Suprapubic skin (tissue), 3 donors: ENCODE results near the gene LRRC4C.

Experiments
- CTCF ChIP-seq, 2 donors: fragments of 200-600 bp in 1 of 2; fragments of 450-650 bp in 1 of 2; sonication (generic) in 1 of 2; IDR thresholded peaks; one replicate each; pipeline ENCODE4 v1.5.1; 2016 to 2019; ENCODE audit warnings: antibody characterized with exemption in 2 of 2, mild to moderate bottlenecking in 1 of 2, moderate library complexity in 1 of 2
- EP300 ChIP-seq: sonication (generic); formaldehyde crosslinking; IDR thresholded peaks from one replicate; pipeline ENCODE4 v1.6.1; 2017; ENCODE audit warnings: antibody characterized with exemption
- POLR2A ChIP-seq, 2 donors: fragments of 450-650 bp; IDR thresholded peaks; one replicate each; pipeline ENCODE4 v1.6.1; 2017; ENCODE audit warnings: antibody characterized with exemption in 2 of 2, mild to moderate bottlenecking in 2 of 2, moderate library complexity in 2 of 2

- TF ChIP-seq CTCF (IDR thresholded peaks at IDR 0.05): no peak
- TF ChIP-seq POLR2A (IDR thresholded peaks at IDR 0.05): no peak
- TF ChIP-seq EP300: no peak
Observed at GRCh38 chr11:41267451-41267850, 192.0 kb downstream of the LRRC4C start.
